ENCODE measurements around the gene B3GNT3.
"Not testable (repeated sequence)": the region's sequence is repeated elsewhere in the genome, so short reads cannot be mapped to it uniquely, and the experiment has no call there.

DNA sequence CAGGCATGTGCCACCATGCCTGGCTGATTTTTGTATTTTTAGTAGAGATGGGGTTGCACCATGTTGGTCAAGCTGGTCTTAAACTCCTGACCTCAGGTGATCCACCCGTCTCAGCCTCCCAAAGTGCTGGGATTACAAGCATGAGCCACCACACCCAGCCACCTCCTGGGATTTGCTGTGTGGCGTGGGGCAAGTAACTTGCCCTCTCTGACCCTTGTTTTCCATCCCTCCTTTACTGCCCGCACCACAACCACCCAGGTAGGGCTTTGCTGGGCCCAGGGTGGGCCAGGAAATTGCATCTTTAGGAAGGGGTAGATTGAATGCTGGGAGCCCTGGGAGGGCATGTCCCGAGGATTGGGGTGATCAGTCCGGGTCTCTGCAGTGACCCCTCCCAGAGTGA, 11.2 kb upstream of the B3GNT3 start:
- TF ChIP-seq, protein P1, sequence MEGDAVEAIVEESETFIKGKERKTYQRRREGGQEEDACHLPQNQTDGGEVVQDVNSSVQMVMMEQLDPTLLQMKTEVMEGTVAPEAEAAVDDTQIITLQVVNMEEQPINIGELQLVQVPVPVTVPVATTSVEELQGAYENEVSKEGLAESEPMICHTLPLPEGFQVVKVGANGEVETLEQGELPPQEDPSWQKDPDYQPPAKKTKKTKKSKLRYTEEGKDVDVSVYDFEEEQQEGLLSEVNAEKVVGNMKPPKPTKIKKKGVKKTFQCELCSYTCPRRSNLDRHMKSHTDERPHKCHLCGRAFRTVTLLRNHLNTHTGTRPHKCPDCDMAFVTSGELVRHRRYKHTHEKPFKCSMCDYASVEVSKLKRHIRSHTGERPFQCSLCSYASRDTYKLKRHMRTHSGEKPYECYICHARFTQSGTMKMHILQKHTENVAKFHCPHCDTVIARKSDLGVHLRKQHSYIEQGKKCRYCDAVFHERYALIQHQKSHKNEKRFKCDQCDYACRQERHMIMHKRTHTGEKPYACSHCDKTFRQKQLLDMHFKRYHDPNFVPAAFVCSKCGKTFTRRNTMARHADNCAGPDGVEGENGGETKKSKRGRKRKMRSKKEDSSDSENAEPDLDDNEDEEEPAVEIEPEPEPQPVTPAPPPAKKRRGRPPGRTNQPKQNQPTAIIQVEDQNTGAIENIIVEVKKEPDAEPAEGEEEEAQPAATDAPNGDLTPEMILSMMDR (IDR thresholded peaks at IDR 0.05), result not testable (repeated sequence)
- TF ChIP-seq EZH2 (IDR thresholded peaks at IDR 0.05; ENCODE audit: borderline replicate concordance, insufficient read depth, low read depth, low read length, poor library complexity, severe bottlenecking), result not testable (repeated sequence)

Data from B cell (primary cell).